Stimulated activated naive CD8-positive, alpha-beta T cell treated with anti-CD3 and anti-CD28 coated beads, Interleukin-15, amount 100 ng/mL, for 72 hours (primary cell): Measurements from ENCODE around the gene PRR33.
A peak's percentile ranks its signal among the peaks of the same experiment; 100 is the strongest.

Experiments used
- ATAC-seq: fragments of 150-1000 bp; cut with Tn5 transposase; 2 replicates; pipeline ENCODE4 v1.10.0; 2021; ENCODE audit warnings: mild to moderate bottlenecking, moderate library complexity
- DNase-seq, 2 donors: peaks; one replicate each; pipeline ENCODE4 v3.0.0; 2021 to 2022
- H3K27ac Mint-ChIP-seq, 2 donors: one replicate each; pipeline ENCODE4 v1.8.0; 2022; ENCODE audit warnings: mild to moderate bottlenecking in 2 of 2, mixed read lengths in 2 of 2, moderate library complexity in 2 of 2
- H3K27me3 Mint-ChIP-seq: one replicate; pipeline ENCODE4 v1.8.0; 2022; ENCODE audit warnings: mixed read lengths
- H3K4me1 Mint-ChIP-seq: one replicate; pipeline ENCODE4 v1.8.0; 2022; ENCODE audit warnings: mild to moderate bottlenecking, mixed read lengths
- H3K4me3 Mint-ChIP-seq, 2 donors: one replicate each; pipeline ENCODE4 v1.8.0; 2022; ENCODE audit warnings: mild to moderate bottlenecking in 2 of 2, mixed read lengths in 2 of 2, moderate library complexity in 1 of 2
- H3K9me3 Mint-ChIP-seq, 2 donors: one replicate each; pipeline ENCODE4 v1.8.0; 2022; ENCODE audit warnings: mixed read lengths in 2 of 2

The PRR33 gene

DNA sequence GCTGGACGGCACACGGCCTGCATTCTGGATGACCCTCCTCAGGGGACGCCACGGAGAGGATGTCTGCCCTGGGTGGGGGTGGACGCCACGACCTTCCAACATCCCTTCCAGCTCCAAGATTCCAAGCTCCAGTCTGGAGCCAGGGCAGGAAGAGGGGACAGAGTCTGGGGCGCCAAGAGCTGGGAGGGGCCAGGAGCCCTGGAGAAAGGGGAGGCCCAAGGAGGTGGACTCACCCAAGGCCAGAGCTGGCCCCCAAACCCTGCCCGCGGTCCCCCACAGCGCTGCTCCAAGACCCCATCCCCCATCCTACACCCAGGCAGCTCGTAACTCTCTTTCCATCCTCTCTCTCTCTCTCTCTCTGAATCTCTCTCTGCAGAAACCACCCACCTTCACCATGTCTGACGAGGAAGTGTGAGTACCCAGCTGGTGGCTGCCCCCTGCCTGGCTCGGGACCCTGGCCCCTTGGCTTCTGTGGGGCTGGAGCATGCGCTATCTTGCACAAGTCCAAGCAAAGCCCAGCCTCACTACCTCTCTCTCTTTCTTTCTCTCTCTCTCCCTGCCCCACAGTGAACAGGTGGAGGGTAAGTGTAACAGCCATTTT, 30.9 kb upstream of the PRR33 start:
- H3K27ac Mint-ChIP-seq, result no peak overlapping the region
- H3K4me3 Mint-ChIP-seq, result no peak overlapping the region
- H3K27me3 Mint-ChIP-seq, result peaks cover 7% of the 10 kb centered on the region
- H3K4me1 Mint-ChIP-seq, result peaks cover 15% of the 10 kb centered on the region
- no peaks in the 10 kb centered on the region for H3K9me3 Mint-ChIP-seq
- no peak for ATAC-seq
- DNase-seq, result no peak

DNA sequence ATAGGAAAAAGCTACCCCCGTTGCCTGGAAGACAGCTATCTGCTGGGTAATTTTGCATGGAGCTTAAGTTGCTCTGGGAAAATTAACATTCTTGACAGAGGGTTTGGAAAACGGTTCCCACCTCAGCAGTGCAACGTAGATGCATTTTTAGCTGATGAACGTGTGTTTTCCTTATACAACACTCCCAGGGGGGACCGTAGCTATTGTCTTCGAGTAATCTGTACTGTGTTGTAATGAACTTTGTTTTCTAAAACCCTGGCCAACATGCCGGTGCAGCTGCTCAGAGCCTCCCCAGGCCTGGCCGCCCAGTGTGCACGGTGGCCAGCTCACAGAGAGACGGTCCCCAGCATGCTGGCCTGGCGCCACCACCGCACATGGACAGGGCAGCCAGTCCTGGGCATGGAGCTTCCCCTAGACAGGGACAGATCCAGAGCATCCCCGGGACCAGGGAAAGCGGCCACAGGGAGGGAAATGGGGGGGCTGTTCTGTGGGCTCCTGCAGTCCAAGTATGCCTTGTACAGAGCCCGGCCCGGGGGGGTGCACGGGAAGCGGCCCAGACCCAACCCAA, 30.0 kb upstream of the PRR33 start:
- Mint-ChIP-seq H3K27ac (no peak overlapping the region), H3K4me1 (peaks cover 19% of the 10 kb centered on the region), H3K4me3 (no peak overlapping the region), H3K27me3 (peaks cover 4% of the 10 kb centered on the region), H3K9me3 (no peaks in the 10 kb centered on the region)
- ATAC-seq (no peak), DNase-seq (no peak)

DNA sequence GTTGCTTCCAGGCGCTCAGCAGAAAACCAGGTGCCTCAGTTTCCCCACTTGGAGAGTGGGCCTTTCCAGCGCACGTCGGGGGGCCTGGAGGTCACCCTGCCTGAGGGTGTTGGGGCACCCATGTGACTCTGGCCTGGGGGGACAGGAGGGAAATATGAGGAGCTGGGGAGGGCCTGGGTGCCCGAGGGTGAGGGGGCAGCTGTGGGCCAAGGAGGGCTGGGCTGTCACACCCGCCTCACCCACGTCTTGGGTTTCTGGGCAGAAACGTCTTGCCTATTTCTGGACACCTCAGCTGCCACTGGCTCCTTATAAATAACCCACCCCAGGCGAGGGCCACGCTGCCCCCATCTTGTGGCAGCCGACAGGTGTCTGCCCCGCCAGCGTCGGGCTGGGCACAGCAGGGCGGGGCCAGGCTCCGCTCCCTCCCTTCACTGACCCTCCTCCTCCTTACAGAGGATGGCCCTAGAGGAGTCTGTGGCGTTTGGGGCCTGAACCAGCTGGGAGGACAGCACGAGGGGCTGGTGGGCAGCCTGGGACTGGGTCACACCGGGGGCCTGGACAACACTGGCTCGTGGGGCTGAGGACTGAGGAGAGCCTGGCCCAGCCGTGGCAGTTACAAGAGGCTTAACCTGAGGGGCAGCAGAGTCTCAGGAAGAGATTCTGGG, 29.3 kb upstream of the PRR33 start:
- H3K27me3 Mint-ChIP-seq, result no peaks in the 10 kb centered on the region
- DNase-seq (no peak), ATAC-seq (no peak)
- no peak overlapping the region for H3K27ac Mint-ChIP-seq
- H3K4me3 Mint-ChIP-seq, result no peak overlapping the region
- H3K9me3 Mint-ChIP-seq, result no peaks in the 10 kb centered on the region
- H3K4me1 Mint-ChIP-seq, result peaks cover 25% of the 10 kb centered on the region

DNA sequence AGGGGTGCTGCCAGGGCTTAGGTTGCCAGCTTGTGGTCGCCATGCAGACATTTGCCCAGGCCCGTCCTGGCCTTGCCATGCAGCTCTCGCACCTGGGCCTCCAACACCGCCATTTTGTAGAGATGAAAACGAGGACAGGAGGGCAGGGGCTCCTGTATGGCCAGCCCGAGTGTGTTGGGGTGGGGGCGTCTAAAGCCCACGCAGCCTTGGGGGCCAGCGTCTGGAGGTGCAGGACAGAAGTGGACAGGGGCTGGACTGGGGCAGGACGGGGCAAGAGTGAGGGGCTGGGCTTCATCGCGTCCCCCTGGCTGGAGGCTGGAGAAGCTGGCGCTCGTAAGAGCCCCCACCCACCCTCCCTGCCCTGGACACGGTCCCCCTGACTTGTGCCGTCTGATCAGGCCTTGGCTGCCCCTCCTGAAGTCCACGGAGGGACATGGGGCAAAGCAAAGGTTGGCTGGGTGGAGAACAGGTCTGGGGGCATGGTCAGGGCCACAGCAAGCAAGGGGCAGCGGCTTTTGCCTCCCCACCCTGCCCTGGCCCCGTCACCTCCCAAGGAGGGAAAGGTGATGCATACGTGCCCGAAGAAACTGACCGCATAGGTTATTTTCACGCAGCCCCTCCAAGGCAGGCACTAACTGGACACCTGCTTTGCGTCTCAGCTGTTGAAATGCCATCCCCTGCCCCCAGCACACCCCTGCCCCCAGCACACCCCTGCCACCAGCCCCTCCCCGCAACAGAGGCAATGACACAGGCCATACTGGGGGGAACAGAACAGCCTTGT, 28.6 kb upstream of the PRR33 start:
- ATAC-seq, result no peak
- Mint-ChIP-seq H3K27ac (peak overlapping the region in 1 of 2 donors; percentile 84), H3K9me3 (peaks cover under 1% of the 10 kb centered on the region in 2 donors), H3K27me3 (no peaks in the 10 kb centered on the region), H3K4me3 (peak overlapping the region in 1 of 2 donors; percentile 16), H3K4me1 (peaks cover 33% of the 10 kb centered on the region)
- no peak for DNase-seq

DNA sequence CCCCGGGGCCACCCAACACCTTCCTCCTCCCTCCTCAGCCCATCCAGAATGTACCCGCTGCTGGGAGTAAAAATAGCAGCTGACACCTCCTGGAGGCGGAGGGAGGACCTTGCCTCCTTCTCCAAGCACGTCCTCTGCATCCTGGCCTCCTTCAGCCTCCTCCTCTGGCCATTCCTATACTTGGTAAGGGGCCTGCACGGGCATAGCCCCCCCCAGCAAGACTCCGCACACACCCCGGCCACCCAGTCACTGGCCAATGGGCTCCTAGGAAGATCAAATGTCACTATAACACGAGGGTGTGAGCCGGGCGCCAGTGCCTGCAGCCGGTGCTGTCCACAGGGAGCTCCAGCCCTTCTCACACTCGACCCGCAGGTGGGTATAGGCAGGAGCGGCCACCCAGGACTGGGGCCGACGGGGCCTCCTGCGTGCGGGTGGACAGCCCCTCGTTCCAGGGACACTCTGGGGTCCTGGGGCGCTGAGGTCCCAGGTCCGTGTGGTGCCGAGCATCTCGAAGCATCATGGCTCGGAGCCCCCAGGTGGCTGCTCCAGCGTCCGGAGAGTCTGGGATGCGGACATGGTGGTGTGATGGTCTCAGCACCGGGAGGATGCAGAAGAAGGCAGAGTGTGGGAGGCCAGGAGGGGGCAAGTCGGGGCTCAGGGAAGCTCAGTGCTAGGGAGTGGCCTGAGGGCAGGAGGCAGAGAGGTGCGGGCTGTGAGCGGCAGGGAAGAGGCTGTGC, 27.9 kb upstream of the PRR33 start, which contains the start of gene TNNT3:
Gene TNNT3, plus strand, starts transcription at position 313 of the 737 bp plus-strand sequence. CDS start 3,172 bp downstream, outside the sequence.
- ATAC-seq (no peak), DNase-seq (no peak)
- Mint-ChIP-seq H3K4me3 (peak within 1 kb of the TSS in 1 of 2 donors; percentile 16), H3K9me3 (peaks cover 6 to 7% of the 10 kb centered on the region in 2 donors), H3K27ac (peak within 1 kb of the TSS in 1 of 2 donors; percentile 84), H3K4me1 (peaks cover 38% of the 10 kb centered on the region), H3K27me3 (no peaks in the 10 kb centered on the region)

DNA sequence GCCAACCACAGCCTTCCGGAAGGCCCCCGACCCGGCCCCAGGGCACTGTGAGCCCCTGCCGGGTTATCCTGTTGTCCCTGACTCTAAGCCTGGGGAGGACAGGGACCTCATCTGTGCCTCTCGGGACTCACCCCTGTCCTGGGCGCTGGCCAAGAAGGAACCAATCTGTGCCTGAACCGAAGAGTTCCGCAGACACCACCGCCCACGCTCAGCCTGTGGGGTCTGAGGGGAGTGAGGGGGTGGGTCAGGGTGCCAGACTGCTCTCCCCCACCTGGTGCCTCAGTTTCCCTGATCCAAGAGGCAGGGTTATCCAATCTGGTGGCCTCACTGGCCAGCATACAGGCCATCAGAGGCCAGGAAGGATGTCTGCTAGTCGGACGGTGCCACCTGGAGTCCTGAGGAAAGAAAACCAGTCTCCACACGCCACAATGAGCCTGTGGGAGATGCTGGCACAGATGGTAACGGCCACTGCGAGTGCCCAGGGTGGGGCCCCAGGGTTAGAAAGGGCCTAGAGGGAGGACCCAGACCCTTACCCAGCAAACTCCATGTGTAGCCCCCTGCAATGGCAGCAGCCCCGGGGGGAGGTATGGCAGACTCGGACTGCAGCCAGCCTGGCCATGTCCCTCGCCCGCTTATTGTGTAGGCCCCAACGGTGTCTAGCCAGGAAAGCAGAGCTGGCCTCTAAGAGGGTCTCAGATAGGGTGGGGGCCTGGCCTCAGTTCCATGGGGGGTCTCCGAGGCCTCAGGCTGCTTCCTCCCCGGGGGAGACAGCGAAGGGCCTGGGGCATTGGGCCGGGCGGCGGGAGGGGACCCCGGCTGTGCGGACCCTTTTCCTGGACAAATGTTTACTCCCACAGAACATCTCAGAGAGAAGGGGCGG, 27.0 kb upstream of the PRR33 start:
- H3K9me3 Mint-ChIP-seq, result peaks cover 6 to 7% of the 10 kb centered on the region in 2 donors
- no peaks in the 10 kb centered on the region for H3K27me3 Mint-ChIP-seq
- DNase-seq (no peak), ATAC-seq (peak; percentile 11)
- H3K4me1 Mint-ChIP-seq, result peaks cover 38% of the 10 kb centered on the region
- H3K4me3 Mint-ChIP-seq, result no peak overlapping the region
- peak overlapping the region in 1 of 2 donors; percentile 65 for H3K27ac Mint-ChIP-seq

DNA sequence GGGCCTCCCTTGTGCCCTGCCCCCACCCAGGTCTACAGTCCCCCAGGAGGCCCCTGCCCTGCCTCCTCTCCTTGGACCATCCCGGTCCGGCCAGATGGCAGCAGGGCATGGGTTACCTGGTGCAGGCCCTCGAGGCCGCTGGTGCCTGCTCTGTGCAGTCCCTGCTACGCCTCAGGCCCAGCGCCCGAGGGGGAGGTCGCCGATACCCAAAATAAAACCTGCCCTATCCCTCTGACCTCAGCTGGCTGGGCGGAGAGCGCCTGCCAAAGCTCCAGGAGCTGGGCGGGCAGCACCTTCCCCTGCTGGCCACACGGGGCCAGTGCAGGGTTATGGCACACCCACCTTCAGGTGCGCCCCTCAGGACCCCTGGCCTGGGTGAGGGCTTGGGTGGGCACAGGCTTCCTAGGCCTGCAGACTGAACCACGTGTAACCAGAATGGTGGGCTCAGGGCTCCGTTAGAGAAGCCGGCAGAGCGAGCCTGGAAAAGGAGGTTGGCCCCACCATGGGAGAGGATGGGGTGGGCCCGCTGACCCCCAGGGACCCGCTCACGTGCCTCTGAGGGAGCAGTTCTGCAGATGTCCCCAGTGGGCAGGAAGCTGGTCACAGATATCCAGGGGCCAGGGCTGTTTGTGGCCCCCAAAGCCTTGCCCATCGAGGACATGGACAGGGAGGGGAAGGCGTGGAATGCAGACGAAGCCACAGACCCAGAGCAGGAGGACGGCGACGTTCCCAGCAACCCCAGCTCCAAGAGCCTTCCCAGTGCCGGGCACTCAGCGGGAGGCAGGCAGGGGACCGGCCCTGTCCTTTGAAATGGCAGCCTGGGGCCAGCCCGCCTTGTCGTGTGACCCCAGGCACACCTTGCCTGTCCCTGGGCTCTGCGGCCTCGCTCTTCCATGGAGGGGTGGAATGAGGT, 26.1 kb upstream of the PRR33 start:
- ATAC-seq (peak; percentile 46), DNase-seq (no peak)
- no peaks in the 10 kb centered on the region for H3K27me3 Mint-ChIP-seq
- H3K9me3 Mint-ChIP-seq, result peaks cover 6 to 7% of the 10 kb centered on the region in 2 donors
- H3K4me3 Mint-ChIP-seq, result no peak overlapping the region
- H3K4me1 Mint-ChIP-seq, result peaks cover 36% of the 10 kb centered on the region
- peak overlapping the region in 1 of 2 donors; percentile 65 for H3K27ac Mint-ChIP-seq

DNA sequence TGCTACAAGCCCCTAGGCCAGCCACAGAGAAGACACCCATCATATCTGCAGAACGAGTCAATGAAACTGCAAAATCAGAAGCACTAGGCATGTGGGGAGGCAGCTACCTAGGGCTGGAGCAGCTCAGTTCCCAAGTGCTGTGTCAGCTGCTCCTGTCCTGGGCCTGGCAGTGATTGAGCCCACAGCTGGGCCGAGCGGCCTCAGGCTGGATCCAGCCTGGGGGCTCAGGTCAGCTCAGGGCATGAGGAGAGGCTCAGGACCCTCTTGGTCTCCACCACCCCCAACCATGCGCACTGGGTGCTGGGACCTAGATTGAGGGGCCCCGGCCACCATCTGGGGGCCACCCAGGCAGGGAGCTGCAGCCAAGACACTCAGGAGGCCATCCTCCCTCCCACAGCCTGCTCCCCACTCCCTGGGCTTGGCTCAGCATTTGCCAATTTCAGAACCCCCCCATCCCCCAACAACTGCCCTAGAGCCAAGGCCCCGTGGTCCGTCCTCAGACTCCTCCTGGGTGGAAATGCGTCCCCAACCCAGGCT, 25.4 kb upstream of the PRR33 start:
- H3K9me3 Mint-ChIP-seq, result peaks cover 6 to 7% of the 10 kb centered on the region in 2 donors
- H3K4me1 Mint-ChIP-seq, result peaks cover 29% of the 10 kb centered on the region
- H3K27ac Mint-ChIP-seq, result peak overlapping the region in 1 of 2 donors; percentile 14
- H3K27me3 Mint-ChIP-seq, result no peaks in the 10 kb centered on the region
- H3K4me3 Mint-ChIP-seq, result no peak overlapping the region
- peak in 1 of 2 donors; percentile 27 for DNase-seq
- ATAC-seq, result peak; percentile 19

DNA sequence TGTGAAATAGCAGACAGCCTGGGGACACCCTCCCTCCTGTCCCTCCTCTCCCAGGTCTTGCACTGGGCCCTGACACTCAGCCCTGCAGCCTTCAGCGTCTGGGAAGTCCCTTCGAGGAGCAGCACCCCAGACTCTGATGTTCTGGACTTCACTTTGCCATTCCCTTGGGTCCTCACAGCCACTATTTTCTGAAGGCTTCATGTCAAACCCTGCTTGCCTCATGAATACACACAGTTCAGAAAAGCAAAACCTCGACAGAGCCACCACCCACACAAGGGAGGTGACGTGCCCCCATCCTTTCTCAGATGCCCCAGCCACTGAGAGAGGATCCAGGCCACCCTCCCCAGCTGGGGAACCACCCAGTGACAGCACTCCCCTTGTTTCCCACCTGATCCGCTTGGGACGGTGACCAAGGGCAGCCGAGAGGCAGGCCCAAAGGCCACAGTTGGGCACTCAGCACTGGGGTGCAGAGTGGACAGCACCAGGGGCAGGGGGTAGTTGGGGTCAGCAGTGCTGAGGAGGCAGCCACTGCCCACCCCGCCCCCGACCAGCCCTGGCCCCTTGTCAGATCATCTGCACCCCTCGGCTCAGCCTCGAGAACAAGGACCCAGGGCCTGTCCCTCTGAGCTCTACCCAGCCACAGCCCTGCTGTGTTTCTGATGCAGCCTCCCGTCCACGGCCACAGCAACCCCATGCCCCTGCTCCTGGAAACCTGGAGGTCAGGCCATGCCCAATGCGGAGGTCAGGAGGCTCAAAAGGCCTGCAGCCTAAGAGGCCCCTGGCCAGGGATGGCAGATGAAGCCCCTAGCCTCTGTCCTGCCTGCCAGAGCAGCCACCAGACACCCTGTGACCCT, 24.7 kb upstream of the PRR33 start:
- Mint-ChIP-seq H3K9me3 (peaks cover 6 to 7% of the 10 kb centered on the region in 2 donors), H3K27ac (peak overlapping the region in 1 of 2 donors; percentile 51), H3K27me3 (no peaks in the 10 kb centered on the region), H3K4me1 (peaks cover 29% of the 10 kb centered on the region), H3K4me3 (no peak overlapping the region)
- DNase-seq (peak in 1 of 2 donors; percentile 33), ATAC-seq (peak; percentile 61)

DNA sequence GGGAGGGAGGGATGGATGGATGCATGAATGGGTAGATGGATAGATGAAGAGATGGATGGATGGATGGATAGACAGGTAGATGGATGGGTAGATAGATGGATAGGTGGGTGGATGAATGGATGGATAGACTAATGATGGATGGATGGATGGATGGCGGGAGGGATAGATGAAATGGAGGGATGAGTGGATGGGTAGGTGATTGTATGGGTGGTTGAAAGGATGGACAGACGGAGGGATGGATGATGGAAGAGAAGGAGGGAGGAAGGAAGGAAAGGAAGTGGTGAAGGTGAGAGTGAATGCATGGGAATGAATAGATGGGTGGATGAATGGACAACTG, 24.1 kb upstream of the PRR33 start:
- Mint-ChIP-seq H3K9me3 (peaks cover 6 to 7% of the 10 kb centered on the region in 2 donors), H3K4me1 (peaks cover 29% of the 10 kb centered on the region), H3K27me3 (no peaks in the 10 kb centered on the region), H3K4me3 (no peak overlapping the region), H3K27ac (peak overlapping the region in 1 of 2 donors; percentile 2)
- ATAC-seq, result no peak
- no peak for DNase-seq

DNA sequence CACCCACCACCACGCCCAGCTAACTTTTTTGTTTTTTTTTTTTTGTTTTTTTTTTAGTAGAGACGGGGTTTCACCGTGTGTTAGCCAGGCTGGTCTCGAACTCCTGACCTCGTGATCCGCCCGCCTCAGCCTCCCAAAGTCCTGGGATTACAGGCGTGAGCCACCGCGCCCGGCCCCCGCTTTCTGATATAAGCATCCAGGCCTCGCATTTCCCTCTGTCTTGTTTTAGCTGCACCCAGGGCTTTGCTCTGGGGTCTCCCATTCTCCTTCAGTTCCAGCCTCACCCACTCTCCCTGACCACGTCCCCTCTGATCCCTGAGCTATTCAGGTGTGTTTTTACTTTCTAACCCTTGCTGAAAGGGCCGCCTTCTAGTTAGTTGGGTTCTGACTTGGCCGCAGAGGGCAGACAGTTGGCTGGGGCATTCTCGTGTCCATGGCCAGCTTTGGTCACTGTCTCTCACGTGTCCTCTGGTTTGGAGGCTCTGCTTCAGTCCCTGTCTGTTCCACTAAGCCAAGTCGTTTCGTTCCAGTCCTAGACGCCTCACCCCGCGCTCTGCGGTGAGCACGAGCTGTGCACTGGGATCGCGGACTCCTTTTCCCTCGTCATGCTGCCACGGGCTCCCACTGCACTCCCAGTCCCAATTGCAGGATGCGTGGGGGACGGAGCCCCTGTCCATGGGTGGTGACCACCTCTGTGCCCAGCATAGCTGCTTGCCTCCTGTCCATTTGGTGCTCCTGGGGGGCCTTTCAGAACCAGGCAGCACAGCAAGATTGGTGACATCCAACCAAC, 21.8 kb upstream of the PRR33 start:
- DNase-seq (no peak), ATAC-seq (no peak)
- H3K27ac Mint-ChIP-seq, result no peak overlapping the region
- H3K4me1 Mint-ChIP-seq, result peaks cover 23% of the 10 kb centered on the region
- no peak overlapping the region for H3K4me3 Mint-ChIP-seq
- H3K9me3 Mint-ChIP-seq, result peaks cover 6 to 7% of the 10 kb centered on the region in 2 donors
- H3K27me3 Mint-ChIP-seq, result no peaks in the 10 kb centered on the region

DNA sequence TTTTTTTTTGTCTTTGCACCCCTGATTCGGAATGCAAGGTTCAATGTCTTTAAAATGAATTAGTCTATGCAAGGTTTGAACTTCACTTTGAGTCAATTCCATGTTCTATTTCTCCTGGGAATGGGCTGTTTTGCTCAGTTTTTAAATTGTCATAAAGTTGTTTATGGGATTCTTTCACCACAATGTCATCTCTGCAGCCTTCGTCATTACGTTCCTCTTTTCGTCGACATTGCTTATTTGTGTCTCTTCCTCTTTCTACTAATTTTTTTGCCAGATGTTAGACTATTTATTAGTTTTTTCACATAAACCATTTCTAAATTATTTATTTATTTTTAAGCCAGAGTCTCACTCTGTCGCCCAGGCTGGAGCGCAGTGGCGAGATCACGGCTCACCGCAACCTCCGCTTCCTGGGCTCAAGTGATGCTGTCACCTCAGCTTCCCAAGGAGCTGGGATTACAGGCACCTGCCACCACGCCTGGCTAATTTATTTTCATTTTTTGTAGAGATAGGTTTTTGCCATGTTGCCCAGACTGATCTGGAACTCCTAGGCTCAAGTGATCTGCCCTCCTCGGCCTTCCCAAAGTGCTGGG, 20.7 kb upstream of the PRR33 start:
- Mint-ChIP-seq H3K27me3 (no peaks in the 10 kb centered on the region), H3K9me3 (peaks cover 6 to 7% of the 10 kb centered on the region in 2 donors), H3K27ac (no peak overlapping the region), H3K4me3 (no peak overlapping the region), H3K4me1 (peaks cover 23% of the 10 kb centered on the region)
- ATAC-seq (no peak), DNase-seq (no peak)
